GM18909 (cell line): Measurements from ENCODE around the gene STXBP2.

Experiments used
- ATAC-seq: cut with Tn5 transposase; IDR thresholded peaks from one replicate; pipeline ENCODE4 v1.9.1; 2021; ENCODE audit warnings: mild to moderate bottlenecking; ENCODE audit not compliant: unreplicated experiment, poor library complexity

The STXBP2 gene

GRCh38 chr19:7647156-7647555 is 10.2 kb downstream of the STXBP2 start:
- no peak for ATAC-seq

GRCh38 chr19:7648265-7649014 is 11.5 kb downstream of the STXBP2 start:
- ATAC-seq = no peak

GRCh38 chr19:7650148-7650547 is 13.2 kb downstream of the STXBP2 start:
- ATAC-seq = no peak

DNA sequence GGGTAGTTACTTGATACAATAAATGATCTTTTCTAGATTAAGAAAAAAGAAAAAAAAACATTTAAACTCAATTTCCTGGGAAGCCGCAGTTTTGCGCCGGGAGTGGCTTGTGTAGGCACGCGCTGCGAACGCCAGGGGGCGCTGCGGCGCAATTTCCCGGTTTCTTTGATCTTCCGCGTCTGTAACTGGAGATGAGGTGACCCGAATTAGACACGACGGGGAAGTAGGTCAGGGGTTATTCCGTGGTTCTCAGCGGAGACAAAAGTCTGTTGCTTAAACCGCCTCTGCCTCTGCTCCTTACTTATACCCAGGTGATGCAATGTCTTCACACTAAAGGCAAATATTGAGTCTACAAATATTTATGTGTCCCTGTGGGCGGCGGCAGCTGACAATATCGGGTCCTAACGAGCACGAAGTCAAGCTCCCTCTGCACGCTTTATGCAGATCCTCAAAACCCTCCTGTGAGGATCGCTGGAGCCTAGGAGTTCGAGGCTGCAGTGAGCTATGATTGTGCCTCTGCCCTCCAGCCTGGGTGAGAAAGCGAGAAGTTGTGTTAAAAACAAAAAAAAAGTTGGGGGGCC is 15.2 kb downstream of the STXBP2 start:
- ATAC-seq = no peak

- no peak for ATAC-seq
Observed at GRCh38 chr19:7654401-7654800, 17.5 kb downstream of the STXBP2 start.

GRCh38 chr19:7655581-7655980 is 18.7 kb downstream of the STXBP2 start:
- no peak for ATAC-seq

- no peak for ATAC-seq
Observed at GRCh38 chr19:7657131-7657751, 20.3 kb downstream of the STXBP2 start.

- peak; percentile 64 for ATAC-seq
Observed at GRCh38 chr19:7658219-7658686, 21.3 kb downstream of the STXBP2 start.

GRCh38 chr19:7661744-7662538 is 25.0 kb downstream of the STXBP2 start:
- ATAC-seq = no peak

GRCh38 chr19:7662657-7663056 is 25.7 kb downstream of the STXBP2 start:
- no peak for ATAC-seq

DNA sequence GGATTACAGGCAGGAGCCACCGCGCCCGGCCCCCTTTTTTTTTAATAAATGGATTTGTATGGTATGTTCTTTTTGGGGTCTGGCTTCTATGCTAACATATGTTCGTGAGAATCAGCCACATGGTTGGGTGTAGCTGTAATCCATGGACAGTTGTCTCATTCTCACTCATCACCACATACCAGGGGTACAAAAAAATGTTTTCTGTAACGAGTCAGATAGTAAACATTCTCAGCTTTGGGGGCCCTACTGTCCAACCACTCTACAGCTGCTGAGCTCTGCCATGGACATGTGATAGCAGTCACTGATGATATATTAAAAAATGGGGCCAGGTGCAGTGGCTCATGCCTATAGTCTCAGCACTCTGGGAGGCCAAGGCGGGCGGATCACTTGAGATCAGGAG is 26.8 kb downstream of the STXBP2 start:
- no peak for ATAC-seq

DNA sequence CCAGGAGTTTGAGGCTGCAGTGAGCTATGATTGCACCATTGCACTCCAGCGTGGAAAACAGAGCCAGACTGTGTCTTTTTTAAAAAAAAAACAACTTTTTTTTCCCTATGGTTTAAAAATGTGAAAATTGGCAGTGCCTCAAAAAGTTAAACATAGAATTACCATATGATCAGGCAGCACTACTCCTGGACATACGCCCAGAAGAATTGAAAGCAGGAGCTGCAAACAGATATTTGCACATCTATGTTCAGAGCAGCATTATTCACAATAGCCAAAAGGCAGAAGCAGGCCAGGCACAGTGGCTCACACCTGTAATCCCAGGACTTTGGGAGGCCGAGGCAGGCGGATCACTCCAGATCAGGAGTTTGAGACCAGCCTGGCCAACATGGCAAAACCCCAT is 28.2 kb downstream of the STXBP2 start:
- ATAC-seq = no peak

DNA sequence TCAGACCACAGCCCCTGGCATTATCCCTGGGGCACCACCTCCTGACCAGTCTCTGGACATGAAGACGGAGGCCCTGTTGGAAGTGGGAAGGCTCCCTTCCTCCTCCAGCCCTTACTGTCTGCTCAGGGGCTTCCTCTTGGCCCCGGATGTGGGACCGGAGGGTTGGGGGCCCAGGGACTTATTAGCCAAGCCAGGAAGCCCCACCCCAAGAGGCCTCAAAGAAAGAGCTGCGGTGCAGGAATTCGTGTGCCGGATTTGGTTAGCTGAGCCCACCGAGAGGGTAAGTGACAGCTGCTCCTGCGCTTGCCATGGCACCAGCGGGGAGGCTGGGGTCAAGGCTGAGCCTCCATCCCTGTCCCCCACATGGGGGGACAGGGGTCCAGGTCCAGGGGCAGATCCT is 31.9 kb downstream of the STXBP2 start, which contains the start of gene RETN:
Gene RETN (plus strand): TSS at position 208 of the 400 bp plus-strand sequence. CDS start 278 bp downstream, outside the sequence.
- no peak for ATAC-seq

DNA sequence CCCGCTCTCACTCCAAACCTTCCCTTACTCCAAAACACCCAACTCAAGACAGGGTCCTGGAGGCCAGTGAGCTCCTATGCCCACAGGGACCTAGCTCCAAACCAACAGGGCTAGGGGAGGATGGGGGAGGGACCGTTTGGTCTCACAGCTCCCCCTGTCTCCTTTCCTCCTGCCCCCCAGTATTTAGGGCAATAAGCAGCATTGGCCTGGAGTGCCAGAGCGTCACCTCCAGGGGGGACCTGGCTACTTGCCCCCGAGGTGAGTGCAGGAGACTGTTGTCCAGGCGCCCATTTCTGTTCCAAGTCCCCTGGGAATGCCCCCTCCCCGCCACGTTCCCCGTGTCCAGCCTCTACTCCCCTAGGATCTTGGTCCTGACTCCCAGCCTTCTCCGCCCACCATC is 32.7 kb downstream of the STXBP2 start:
- ATAC-seq = no peak

GRCh38 chr19:7670150-7670783 is 33.4 kb downstream of the STXBP2 start:
- no peak for ATAC-seq

DNA sequence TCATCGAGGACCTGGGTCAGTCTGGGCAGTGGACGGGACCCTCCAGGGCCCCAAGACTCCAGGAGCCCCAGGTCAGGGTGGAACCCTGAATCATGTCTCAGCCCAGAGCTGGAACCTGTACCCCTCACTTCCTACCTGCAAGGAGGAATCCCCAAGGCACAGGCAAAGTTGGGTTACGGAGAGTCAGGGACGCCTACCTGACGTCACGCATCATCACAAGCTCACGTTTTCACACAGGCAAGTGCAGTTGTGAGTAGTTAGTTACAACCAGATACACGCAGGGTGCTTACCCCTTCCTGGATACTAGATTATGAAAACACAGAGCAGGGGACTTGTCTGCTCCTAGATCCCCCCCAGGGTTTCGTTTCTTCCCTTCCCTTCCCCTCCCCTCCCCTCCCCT is 33.9 kb downstream of the STXBP2 start:
- ATAC-seq = no peak

- no peak for ATAC-seq
Observed at GRCh38 chr19:7672522-7672921, 35.6 kb downstream of the STXBP2 start.

GRCh38 chr19:7674010-7675005 is 37.4 kb downstream of the STXBP2 start:
- no peak for ATAC-seq

DNA sequence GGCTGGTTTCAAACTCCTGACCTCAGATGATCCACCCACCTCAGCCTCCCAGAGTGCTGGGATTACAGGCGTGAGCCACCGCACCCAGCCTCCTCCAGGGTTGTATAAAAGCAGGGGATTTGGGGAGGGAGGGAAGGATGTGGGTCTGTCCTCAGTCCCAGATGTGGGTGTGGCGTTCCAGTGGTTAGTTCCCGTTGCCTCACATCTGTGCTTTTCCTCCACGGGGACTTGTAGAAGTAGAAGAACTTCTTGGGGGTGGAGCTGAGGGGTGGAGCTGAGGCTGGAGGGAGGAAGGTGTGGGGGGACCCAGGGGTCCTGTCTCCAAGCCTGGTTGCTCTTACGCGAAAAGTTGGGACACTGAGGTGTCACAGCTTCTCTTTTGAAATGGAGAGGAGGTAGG is 39.5 kb downstream of the STXBP2 start:
- ATAC-seq = no peak
